Hematopoietic multipotent progenitor cell treated with erythropoietin and hydrocortisone succinate and interleukin-3 and kit ligand, for 8 days (in vitro differentiated cells): ENCODE measurements around the gene PKD1L1.
"Not testable (repeated sequence)": the region's sequence is repeated elsewhere in the genome, so short reads cannot be mapped to it uniquely, and the experiment has no call there.

Experiments used
- DNase-seq: peaks from one replicate; pipeline ENCODE4 v3.0.0-alpha.2; 2015

The PKD1L1 gene

DNA sequence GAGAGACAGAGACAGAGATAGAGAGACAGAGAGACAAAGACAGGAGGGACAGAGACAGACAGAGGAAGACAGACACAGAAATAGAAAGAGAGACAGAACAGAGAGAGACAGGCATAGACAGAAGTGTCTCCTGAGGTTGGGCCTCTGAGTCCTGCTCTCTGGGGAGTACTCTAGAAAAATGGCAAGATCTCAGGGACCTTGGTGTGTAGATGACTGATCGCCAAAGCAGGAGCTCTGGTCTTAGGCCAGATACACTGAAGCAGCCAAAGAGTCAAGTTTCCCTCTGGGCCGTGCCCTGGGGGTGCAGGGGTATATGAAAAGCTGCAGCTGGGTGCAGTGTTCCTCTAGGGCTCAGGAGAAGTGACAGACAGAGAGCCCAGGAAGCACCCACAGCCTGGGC is 189.7 kb downstream of the PKD1L1 start:
- DNase-seq = no peak

DNA sequence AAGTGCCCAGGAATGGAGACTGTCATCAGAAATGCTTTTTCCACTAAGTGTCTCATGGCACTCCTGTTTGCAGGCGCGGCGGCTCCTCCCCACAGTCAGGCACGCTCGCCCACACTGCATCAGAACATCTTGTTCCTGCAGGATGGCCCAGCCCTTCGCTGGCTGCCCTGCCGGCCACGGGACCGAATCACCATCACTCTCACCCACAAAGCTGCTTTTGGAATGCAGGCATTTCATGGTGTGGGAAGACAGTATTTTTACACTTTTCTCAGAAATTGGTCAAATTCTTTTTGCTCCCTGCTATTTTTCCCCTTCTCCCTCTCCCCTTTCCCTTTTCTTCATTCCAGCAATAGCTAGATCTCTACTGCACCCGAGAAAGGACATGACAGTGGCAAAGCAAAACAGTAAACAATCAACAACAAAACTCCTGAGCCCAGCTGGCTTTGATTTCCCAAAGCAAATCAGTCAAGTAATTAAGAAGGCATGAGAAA is 190.3 kb downstream of the PKD1L1 start:
- DNase-seq = no peak

DNA sequence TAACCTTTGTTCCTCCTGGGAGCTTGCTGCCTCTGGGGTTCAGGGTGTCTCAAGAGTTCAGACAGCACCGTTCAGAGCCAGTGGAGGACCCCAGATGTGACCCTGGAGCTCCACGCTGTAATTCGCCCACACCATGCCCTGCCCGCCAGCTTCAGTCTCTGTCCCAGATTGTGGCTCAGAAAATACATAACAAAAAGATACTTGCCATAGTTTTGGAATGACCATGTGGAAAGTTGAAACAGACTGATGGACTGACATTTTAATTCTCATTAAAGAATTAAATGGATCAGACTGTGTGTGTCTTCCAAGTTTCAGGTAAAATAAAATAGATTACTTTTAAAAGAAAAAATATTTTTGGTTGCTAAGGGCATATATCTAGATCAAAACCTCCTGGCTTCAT is 191.6 kb downstream of the PKD1L1 start:
- no peak for DNase-seq

DNA sequence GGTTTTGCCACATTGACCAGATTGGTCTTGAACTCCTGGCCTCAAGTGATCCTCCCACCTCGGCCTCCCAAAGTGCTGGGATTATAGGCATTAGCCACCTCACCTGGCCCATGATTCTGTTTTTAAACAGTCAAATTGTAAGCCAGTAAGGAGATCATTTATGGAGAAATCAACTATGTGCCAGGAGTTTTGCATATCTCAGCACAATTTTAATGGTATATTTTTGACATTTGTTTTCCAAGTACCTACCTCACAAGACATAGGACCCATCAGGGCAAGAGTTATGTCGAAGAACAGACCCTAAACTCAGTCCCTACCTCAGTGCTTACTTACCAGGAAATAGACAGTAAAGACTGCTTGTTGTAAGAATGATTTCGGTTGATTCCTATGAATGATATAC is 193.0 kb downstream of the PKD1L1 start:
- DNase-seq = no peak

DNA sequence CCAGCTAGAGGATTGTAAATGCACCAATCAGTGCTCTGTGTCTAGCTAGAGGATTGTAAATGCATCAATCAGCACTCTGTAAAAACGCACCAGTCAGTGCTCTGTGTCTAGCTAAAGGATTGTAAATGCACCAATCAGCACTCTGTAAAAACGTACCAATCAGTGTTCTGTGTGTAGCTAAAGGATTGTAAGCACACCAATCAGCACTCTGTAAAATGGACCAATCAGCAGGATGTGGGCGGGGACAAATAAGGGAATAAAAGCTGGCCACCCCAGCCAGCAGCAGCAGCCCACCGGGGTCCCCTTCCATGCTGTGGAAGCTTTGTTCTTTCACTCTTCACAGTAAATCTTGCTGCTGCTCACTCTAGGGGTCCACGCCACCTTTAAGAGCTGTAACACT is 196.5 kb downstream of the PKD1L1 start:
- not testable (repeated sequence) for DNase-seq

DNA sequence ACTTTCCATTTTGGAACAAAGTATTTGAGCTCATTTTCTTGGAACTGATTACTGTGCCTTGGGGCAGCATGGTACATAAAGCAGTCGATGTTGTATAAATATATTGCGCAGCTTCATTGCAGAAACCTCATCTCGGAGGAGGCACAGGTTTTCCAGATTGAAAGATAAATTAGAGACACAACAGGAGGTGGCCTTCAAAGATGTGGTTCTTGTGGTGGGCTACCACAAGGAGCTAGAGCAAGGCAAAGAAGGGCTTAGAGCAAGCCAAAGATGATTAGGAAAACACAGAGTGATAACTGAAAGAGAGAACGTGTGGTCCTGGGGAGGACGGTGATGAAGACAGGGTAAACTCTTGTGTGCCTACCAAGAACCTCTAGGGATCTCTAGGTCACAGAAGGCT is 197.2 kb downstream of the PKD1L1 start:
- no peak for DNase-seq

DNA sequence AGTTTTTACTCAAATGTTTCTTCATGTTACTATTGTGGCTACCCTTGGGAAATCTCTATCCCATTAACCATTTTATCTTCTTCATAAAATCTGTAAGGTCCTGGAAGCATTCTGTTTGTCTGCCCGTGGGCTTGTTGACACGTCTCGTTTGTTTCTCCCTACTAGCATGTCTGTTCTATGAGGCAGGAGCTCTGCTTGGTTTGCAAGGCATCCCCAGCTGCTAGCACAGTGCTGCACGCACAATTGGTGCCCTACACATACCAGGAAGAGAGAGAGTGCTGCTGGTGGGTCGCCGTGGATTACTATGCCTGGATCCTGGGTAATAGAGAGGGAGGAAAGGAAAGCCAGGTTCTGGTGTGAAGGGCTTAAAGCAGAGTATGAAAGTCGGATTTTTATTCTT is 200.2 kb downstream of the PKD1L1 start:
- no peak for DNase-seq

DNA sequence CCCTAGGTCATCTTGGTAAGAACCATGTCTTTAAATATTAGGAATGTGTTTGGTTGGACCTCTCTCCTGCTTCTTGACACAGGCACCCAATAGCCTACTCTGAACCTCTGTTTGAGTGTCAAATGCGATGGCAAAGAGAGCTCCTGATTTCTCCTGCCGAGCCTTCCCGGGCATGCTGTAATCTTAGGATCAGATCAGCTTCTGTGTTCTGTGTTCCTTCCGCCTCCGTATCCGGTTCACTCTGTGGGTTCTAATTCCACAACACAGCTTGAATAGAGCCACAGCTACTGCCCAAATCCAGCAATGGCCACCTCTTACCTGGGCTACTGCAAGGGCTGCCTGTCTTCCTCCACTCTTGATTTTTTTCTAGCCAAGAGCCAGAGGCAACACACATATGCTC is 201.1 kb downstream of the PKD1L1 start:
- no peak for DNase-seq

DNA sequence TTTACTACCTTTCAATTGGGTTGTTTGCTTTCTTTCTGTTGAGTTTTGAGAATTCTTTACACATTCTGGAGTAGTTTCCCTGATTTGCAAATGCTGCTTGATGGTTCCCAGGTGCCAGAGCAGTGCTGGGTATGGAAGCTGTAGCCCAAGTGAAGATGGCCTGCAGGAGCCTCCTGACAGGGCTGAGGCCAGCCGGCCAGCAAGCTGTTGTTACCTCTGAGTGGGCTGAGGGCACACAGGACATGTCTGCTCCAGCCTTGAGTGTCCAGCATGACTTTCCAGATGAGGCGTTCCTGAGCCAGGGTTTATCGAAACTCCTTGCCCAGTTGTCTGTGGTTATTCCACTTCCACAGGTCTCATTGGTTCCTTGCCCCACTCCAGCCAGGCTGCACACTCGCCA is 201.8 kb downstream of the PKD1L1 start:
- no peak for DNase-seq

DNA sequence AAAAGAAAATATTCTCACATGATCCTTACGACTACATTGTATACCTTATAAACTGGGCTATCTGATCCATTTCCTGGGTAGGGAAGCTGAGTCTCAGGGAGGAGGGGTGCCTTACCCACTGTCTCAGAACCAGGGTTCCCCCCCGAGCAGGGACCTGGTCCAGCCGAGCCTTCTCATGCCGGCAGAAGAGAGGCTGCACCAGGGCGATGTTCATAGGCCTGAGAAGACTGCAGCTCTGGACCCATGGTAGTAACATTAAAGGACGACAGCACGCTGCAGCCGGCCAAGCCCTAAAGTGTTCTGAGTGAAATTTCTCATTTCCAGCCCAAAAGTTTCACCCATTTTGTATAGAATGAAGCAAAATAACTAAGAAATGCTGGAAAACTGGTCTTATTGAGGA is 203.4 kb downstream of the PKD1L1 start:
- DNase-seq = no peak

DNA sequence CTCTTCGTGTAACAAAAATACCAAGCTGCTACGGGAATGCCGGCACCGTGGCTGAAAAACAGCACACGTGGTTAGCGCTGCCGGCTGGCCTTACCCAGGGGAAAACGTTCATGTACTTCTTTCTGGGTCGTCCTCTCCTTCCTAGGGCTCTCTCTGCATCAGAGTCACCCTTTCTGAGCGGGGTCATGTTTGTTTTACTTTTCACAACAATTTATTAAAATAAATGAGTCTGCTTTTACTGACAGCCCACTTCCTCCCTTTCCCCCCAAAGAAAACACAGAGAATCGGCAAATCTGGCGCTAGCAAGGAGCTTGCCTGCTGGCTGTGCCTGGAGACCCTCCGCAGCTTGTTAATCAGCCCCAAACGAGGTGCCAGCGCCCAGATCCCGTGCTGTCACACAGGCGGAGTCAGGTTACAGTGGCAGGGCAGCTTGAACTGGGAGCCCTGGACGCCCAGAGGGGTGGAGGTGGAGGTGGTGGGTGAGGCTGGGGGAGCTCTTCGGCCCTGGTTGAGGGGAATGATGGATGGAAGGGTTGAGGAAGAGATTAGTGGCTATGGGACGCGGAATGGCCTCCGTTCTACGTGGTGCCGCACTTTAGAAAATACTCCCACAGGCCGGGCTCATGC is 204.2 kb downstream of the PKD1L1 start:
- no peak for DNase-seq

DNA sequence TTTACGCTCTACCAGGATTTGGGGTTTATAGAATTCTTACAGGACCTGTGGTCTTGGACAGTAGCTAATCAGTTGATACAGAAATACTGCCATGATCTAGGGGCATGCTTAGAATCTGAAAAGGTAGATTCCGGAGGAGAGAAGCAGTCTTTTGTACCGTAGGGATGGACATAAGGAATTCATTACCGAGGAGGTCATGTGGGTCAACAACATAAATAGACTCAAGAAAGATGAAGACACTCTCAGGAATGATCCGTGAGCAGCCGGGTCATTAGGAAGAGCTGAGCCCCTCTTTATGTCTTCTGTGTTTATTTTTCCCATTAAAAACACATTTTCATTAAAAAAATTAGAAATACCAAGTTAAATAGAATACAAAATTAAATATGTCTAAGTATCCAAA is 206.3 kb downstream of the PKD1L1 start:
- no peak for DNase-seq

DNA sequence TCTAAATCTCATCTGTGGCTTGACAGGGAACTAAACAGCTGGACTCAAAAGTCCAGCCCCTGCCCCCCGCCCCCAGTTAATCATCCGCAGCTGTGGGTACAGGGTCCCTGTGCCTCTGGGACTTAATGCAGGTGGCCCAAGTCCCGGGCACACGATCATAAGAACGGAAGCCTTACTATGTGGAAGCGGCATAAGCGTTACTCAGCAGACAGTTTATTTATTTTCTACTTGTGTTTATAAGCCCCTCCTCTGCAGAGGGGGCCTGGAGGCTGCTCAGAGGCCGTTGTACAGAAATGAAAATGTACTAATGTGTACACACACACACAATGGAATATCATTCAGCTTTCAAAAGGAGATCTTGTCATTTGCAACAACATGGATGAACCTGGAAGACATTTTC is 208.4 kb downstream of the PKD1L1 start:
- no peak for DNase-seq

DNA sequence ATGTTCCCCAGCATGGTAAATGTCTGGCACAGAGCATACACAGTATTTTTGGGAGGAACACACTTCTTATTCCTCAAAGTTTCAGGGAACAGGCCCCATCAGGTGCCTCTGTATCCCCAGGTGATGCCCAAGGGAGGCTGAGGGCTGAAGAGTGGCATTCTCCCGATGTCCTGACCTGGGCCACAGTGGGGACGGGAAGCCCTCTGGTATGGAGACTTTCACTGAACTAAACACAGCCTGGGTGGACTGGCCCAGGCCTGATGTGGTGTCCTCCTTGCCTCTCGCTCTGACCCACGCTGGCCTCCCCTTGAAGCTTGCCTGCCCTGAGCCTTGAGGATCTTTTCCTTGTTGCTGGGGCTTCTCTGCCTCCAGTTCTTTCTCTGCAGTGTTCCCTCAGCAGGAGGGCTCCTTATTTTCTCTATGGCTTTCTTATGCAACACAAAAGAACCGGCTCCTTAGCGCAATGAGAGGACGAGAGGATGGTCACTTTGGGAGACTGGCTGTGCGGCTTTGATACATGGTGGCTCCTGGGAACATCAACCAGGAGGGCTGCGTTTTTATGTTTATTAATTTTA is 208.9 kb downstream of the PKD1L1 start:
- DNase-seq = no peak

DNA sequence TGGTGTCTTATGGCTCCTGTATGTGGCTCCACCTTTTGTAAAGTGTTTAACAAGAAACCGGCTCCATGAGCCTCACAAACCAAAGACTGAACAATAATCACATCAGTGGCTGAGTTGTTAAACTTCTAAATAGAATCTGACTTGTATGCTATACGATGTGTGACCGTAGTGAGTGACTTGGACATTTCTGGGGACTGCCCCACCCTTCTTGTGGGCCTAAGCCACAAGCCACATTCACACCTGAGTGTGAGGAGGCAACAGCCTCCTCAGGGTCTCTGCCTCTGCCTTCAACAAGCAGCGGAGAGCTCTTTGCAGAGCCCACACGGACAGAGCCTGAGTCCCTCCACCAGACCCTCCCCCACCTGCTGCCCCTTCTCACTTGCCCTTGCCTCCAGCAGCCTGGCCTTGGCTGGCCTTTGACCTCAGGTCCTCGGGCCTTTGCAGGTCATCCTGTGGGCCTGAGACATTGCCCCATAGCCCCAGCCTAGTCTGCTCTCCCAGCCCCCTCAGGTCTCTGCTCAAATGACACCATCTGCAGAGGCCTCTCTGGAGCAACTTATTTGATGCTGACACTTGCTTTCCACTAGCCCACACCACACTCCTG is 209.6 kb downstream of the PKD1L1 start:
- DNase-seq = no peak

DNA sequence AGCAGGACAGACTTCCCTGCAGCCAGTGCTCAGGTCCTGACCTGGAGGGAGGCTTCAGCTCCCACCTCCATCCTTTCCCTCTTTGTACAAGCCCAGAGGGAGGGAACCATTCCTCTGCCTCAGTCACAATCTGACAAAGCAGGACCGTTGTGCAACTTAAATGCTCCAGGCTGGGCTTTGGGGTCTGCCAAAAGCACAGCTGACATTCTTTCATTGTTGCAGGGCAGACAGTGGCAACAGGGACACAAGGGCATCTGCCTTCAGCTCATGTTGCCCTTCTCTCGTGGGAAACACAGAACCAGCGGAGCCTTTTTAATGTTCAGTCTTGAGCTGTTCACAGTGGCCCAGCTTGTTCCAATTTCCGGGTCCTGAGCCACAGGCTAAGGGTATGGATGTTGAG is 210.7 kb downstream of the PKD1L1 start:
- DNase-seq = no peak

DNA sequence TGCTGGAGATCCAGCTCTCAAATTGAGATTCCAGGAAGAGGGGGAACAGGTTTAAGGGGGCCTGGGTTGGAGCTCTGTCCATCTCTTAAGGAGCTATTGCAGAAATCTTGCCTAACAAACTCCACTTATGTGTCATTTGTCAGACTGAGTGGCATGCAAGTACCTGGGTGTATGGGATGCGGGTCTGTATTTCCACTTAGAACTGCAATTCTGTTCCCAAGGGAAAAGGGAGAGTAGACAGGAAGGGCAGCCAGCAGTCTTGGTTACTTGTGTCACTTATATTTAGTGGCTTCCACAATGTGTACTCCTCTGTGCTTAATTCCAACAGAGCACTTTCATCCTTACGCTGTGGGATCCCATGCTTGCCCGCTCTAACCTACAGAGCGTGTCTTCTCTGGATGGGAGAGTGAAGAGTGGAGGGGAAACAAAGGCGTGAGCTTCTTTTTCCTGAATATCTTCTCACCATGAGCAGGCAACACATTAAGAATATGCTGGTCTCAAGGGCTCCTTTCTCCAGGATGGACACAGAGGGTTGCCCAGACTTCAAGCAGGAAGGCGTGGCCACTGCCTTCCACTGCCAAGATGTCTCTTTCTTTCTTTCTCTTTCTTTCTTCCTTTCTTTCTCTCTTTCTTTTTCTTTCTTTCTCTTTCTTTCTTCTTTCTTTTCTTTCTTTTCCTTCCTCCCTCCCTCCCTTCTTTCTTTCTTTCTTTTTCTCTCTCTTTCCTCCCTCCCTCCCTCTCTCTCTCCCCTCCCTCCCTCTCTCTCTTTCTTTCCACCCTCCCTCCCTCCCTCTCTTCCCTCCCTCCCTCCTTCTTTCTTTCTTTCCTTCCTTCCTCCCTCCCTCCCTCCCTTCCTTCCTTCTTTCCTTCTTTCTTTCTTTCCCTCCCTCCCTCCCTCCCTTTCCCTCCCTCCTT is 212.6 kb downstream of the PKD1L1 start:
- no peak for DNase-seq

DNA sequence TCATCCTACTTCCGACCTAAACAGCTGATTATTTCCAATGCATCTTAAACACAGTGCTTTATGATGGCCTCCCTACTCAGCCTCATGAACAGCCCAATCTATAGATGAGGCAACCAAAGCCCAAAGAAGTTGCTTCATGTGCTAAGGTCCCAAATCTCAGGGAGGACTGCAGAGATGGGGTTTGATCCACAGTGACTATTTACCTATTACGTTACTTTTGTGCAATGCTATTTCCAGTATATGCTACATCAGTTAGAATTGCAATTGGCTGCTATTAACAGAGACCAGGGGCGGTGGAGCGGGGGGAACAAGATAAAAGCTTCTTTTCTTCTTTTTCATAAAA is 213.3 kb downstream of the PKD1L1 start:
- no peak for DNase-seq

DNA sequence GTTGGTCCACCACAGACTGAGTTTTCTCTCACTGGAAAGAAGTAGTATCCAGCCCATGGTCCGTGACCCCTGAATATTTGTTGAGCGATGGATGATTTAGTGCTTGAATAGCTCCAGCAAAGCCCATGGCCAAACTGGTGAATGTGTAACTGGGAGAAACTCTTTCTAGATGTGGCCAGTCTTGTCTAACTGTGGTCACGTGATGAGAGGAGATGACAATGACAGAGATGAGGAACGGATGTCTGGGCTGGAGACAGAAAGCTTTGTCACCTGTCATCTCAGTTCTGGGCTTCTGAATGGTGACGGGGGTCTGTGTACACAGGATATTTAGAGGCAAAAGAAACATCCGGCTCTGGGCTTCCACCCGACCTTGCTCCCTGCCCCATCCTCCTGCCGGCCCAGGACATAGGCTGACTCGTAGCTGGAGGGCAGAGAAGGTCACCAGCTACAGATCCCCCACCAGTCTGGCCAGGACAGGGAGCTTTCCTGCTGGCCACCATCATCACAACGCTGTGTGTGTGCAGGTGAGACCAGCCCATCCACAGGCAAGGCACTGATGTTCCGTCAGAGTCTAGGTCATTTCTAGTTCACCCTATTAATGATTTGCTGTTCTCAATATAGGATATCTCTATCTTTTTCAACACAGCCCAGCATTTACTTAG is 213.8 kb downstream of the PKD1L1 start:
- no peak for DNase-seq

DNA sequence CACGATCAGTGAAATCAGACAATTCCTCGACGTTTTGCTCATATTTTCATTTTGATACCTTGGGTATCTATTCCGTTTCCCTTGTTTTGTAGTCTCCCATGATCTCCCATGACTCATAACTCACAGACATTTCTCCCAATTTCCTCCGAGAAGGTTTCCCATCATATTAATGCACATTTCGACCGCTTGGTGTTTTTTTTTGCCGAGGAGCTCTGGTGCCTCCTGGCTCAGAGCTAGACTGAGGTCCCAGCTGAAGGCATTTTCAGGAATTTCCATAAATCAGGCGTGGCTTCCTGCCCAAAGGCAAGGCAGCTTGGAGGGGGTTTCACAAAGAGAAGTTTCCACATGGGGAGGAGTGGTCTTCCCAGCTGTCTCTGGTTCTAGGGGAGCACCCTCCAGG is 218.1 kb downstream of the PKD1L1 start:
- DNase-seq = no peak

DNA sequence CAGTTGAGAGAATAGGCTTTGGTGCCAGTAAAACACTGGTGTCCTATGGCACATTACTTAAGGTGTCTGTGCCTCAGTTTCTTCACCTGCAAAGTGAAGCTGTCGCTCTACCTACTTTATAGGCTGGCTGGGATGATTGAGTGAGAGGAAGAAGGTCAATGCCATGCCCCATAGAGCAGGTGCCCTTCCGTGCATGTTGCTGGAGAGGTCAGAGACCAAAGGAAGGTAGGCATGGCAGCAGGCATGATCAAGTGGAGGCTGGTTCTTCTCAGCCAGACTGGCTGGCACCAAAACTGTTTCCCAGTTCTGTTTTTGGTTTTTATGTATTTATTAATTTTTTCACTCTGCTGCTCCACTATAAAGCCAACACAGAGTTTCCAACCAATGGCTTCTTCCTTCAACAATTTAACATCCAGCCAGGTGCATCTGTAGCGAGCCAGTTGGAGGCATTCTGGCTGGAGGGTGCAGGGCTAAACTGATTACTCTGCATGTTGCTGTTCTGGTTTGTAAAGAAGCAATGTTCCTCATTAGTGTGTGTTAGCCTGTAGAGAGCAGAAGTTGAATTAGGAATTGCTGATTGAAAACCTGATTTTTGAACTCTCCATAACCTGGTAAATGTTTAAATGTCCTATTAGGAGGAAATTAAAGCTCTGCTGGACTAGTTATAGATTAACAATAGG is 222.1 kb downstream of the PKD1L1 start:
- DNase-seq = no peak

DNA sequence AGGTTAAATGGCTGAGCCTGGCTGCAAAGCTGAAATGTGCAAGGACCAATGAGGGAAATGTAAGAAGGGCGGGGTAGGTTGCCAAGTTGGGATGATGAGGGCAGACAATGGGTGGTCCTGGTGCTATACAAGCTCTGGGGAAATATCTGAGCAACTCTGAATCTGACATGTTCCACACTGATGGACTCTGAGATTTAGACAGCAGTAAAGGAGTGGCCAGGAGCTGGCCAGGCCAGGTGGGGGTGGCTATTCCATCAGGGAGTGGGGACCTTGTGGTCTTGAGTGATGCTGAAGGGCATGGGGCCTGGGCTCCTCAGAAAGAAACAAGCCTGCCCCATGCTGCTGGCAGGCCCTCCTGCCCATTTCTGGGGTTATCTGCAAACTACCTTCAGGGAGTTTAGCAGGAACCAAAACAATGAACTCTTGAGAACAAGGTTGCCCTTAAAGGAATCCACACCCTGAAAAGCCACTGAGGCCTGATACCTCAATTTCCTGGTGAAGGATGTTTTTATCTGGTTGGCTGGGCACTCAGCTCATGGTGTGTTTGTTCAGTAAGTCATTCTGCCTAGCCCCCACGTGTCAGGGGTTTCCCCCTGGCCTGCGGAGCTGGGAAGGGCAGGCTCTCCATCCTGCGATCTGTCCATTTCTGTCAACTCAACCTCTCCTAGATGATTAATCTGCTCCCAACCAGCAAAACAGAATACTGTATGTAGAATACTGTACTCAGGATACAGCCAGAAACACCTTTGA is 223.1 kb downstream of the PKD1L1 start:
- no peak for DNase-seq
